Measurements from ENCODE around the gene ACTRT2.

ACTRT2 gene

GRCh38 chr1:3033040-3033789, 11.9 kb downstream of the ACTRT2 start:
- no peak for DNase-seq

GRCh38 chr1:3033790-3034090, 12.5 kb downstream of the ACTRT2 start:
- no peak for DNase-seq

GRCh38 chr1:3034162-3034561, 12.9 kb downstream of the ACTRT2 start:
- no peak for DNase-seq

GRCh38 chr1:3034728-3035562, 13.7 kb downstream of the ACTRT2 start:
- no peak for DNase-seq

- DNase-seq, result no peak
Observed at GRCh38 chr1:3035563-3036446, 14.5 kb downstream of the ACTRT2 start.

- DNase-seq, result no peak
Observed at GRCh38 chr1:3036447-3037280, 15.4 kb downstream of the ACTRT2 start.

GRCh38 chr1:3037281-3038040, 16.2 kb downstream of the ACTRT2 start:
- DNase-seq, result no peak

- DNase-seq, result no peak
Observed at GRCh38 chr1:3038113-3038551, 16.9 kb downstream of the ACTRT2 start.

- no peak for DNase-seq
Observed at GRCh38 chr1:3038571-3039181, 17.4 kb downstream of the ACTRT2 start.

- no peak for DNase-seq
Observed at GRCh38 chr1:3040004-3040403, 18.7 kb downstream of the ACTRT2 start.

GRCh38 chr1:3042481-3042880, 21.2 kb downstream of the ACTRT2 start:
- DNase-seq, result no peak

- no peak for DNase-seq
Observed at GRCh38 chr1:3049164-3049563, 27.9 kb downstream of the ACTRT2 start.

GRCh38 chr1:3049905-3050304, 28.6 kb downstream of the ACTRT2 start:
- no peak for DNase-seq

- DNase-seq, result no peak
Observed at GRCh38 chr1:3050603-3051002, 29.3 kb downstream of the ACTRT2 start.

- no peak for DNase-seq
Observed at GRCh38 chr1:3051270-3052268, 30.3 kb downstream of the ACTRT2 start.

GRCh38 chr1:3052501-3052900, 31.2 kb downstream of the ACTRT2 start:
- no peak for DNase-seq

GRCh38 chr1:3053366-3053980, 32.2 kb downstream of the ACTRT2 start:
- DNase-seq, result no peak

GRCh38 chr1:3053986-3054385, 32.7 kb downstream of the ACTRT2 start:
- no peak for DNase-seq

GRCh38 chr1:3054474-3054873, 33.2 kb downstream of the ACTRT2 start:
- DNase-seq, result no peak
